SK-N-SH (cell line): ENCODE data around the gene CCL7. TPM values are rescaled to one million over a fixed set of nuclear protein-coding genes. Genes with fewer than 3 reads are reported as not detected.

ENCODE experiments used
- CTCF ChIA-PET: fragments of 300-600, 350-600 bp; formaldehyde crosslinking; extraction: SDS; loops from one replicate; lab custom pipeline; 2021; lab: Yijun Ruan, JAX
- POLR2A ChIA-PET: fragments of 350-600 bp; sonication (Branson Sonifier 250); formaldehyde crosslinking; extraction: SDS; loops from one replicate; lab custom pipeline; 2020; ENCODE audit warnings: antibody characterized with exemption, inconsistent platforms; lab: Yijun Ruan, JAX
- DNase-seq: peaks from one replicate; pipeline ENCODE4 v3.0.0; 2012
- H2AFZ ChIP-seq: fragments of 200-600 bp; sonication (generic); 2 replicates; pipeline ENCODE4 v1.8.1; 2016; ENCODE audit warnings: antibody characterized with exemption, mild to moderate bottlenecking, low read depth
- H3F3A ChIP-seq: fragments of 200-600 bp; sonication (generic); replicated peaks from 2 replicates; pipeline ENCODE3; 2016; ENCODE audit warnings: antibody characterized with exemption, mild to moderate bottlenecking; ENCODE audit not compliant: insufficient read depth
- H3K27ac ChIP-seq, 2 experiments: fragments of 200-500 bp in 1 of 2; fragments of 200-600 bp in 1 of 2; sonication (Bioruptor generic) in 1 of 2; sonication (generic), shearing (Covaris generic) in 1 of 2; 2 replicates each; pipeline versions ENCODE4 v1.5.1 to v1.6.1; 2014 to 2016; ENCODE audit warnings: low read depth in 2 of 2, inconsistent platforms in 1 of 2, low read length in 1 of 2, mild to moderate bottlenecking in 1 of 2, mixed read lengths in 1 of 2
- H3K27me3 ChIP-seq: fragments of 200-600 bp; sonication (generic), shearing (Covaris generic); 2 replicates; pipeline ENCODE4 v1.6.1; 2016; ENCODE audit warnings: mixed run types; ENCODE audit not compliant: insufficient read depth
- H3K36me3 ChIP-seq, 2 experiments: fragments of 200-500 bp in 1 of 2; fragments of 200-600 bp in 1 of 2; sonication (Bioruptor generic) in 1 of 2; sonication (generic) in 1 of 2; replicated peaks in 1 of 2; 2 replicates each; pipeline versions ENCODE3 to v1.5.1; 2014 to 2016; ENCODE audit warnings: low read length in 1 of 2, mild to moderate bottlenecking in 1 of 2; ENCODE audit not compliant: insufficient read depth in 2 of 2, control insufficient read depth in 1 of 2
- H3K4me1 ChIP-seq, 2 experiments: fragments of 200-500 bp in 1 of 2; fragments of 200-600 bp in 1 of 2; sonication (Bioruptor generic) in 1 of 2; sonication (generic), shearing (Covaris generic) in 1 of 2; 2 replicates each; pipeline versions ENCODE4 v1.5.1 to v1.6.1; 2014 to 2016; ENCODE audit warnings: low read depth in 1 of 2, low read length in 1 of 2, mixed run types in 1 of 2; ENCODE audit not compliant: insufficient read depth in 2 of 2, control insufficient read depth in 1 of 2
- H3K4me2 ChIP-seq: fragments of 200-600 bp; sonication (generic), shearing (Covaris generic); 2 replicates; pipeline ENCODE4 v1.6.1; 2017; ENCODE audit warnings: mixed run types
- H3K4me3 ChIP-seq, 2 experiments: fragments of 200-500 bp in 1 of 2; fragments of 200-600 bp in 1 of 2; sonication (Bioruptor generic) in 1 of 2; sonication (generic), shearing (Covaris generic) in 1 of 2; 2 replicates each; pipeline versions ENCODE4 v1.5.1 to v1.8.1; 2014 to 2016; ENCODE audit warnings: low read depth in 2 of 2, inconsistent platforms in 1 of 2, low read length in 1 of 2, mild to moderate bottlenecking in 1 of 2, mixed read lengths in 1 of 2, moderate library complexity in 1 of 2
- H3K79me2 ChIP-seq: fragments of 200-600 bp; sonication (generic); 2 replicates; pipeline ENCODE4 v1.8.1; 2017; ENCODE audit warnings: mild to moderate bottlenecking; ENCODE audit not compliant: insufficient read depth
- H3K9ac ChIP-seq: fragments of 200-600 bp; sonication (generic); 2 replicates; pipeline ENCODE4 v1.6.1; 2017; ENCODE audit warnings: mixed run types
- H3K9me2 ChIP-seq: fragments of 200-600 bp; sonication (generic); 2 replicates; pipeline ENCODE4 v1.6.1; 2017; ENCODE audit warnings: mixed run types
- H3K9me3 ChIP-seq: fragments of 200-600 bp; sonication (generic); 2 replicates; pipeline ENCODE4 v1.6.1; 2017; ENCODE audit warnings: mixed run types, mild to moderate bottlenecking, moderate library complexity
- H4K20me1 ChIP-seq: fragments of 200-600 bp; sonication (generic); 2 replicates; pipeline ENCODE4 v1.6.1; 2017; ENCODE audit warnings: mild to moderate bottlenecking, mixed run types; ENCODE audit not compliant: insufficient read depth
- ELF1 ChIP-seq: IDR thresholded peaks from 2 replicates; pipeline ENCODE4 v1.4.0; 2012
- EP300 ChIP-seq, 2 experiments: IDR thresholded peaks; 2 replicates each; pipeline versions ENCODE4 v1.4.0 to v1.6.1; 2012; ENCODE audit warnings: borderline replicate concordance in 1 of 2, low read depth in 1 of 2, low read length in 1 of 2
- EZH2phosphoT487 ChIP-seq: fragments of 200-600 bp; sonication (generic); IDR thresholded peaks from 2 replicates; pipeline ENCODE4 v1.6.1; 2017; ENCODE audit warnings: low read depth, mixed run types, mild to moderate bottlenecking, antibody characterized with exemption, moderate library complexity, borderline replicate concordance
- FOSL2 ChIP-seq: IDR thresholded peaks from 2 replicates; pipeline ENCODE4 v1.4.0; 2012; ENCODE audit warnings: low read depth, mild to moderate bottlenecking, moderate library complexity, borderline replicate concordance
- FOXM1 ChIP-seq: IDR thresholded peaks from 2 replicates; pipeline ENCODE4 v1.4.0; 2012; ENCODE audit warnings: low read depth, mild to moderate bottlenecking
- JUND ChIP-seq: IDR thresholded peaks from 2 replicates; pipeline ENCODE4 v1.4.0; 2012
- MEF2A ChIP-seq: IDR thresholded peaks from 2 replicates; pipeline ENCODE4 v1.4.0; 2012; ENCODE audit warnings: low read depth, borderline replicate concordance
- MXI1 ChIP-seq: IDR thresholded peaks from 2 replicates; pipeline ENCODE4 v1.6.1; 2012; ENCODE audit warnings: mild to moderate bottlenecking, low read depth, low read length, improper control_type of control experiment
- NFIC ChIP-seq: IDR thresholded peaks from 2 replicates; pipeline ENCODE4 v1.4.0; 2012; ENCODE audit warnings: borderline replicate concordance
- NRF1 ChIP-seq: IDR thresholded peaks from 2 replicates; pipeline ENCODE4 v1.6.1; 2012; ENCODE audit warnings: low read depth, mild to moderate bottlenecking, low read length
- RAD21 ChIP-seq: IDR thresholded peaks from 2 replicates; pipeline ENCODE4 v1.6.1; 2012; ENCODE audit warnings: mild to moderate bottlenecking, low read length
- RCOR1 ChIP-seq: fragments of 150-350 bp; IDR thresholded peaks from 2 replicates; pipeline ENCODE4 v1.6.1; 2017; ENCODE audit warnings: antibody characterized with exemption, low read length
- RFX5 ChIP-seq: IDR thresholded peaks from 2 replicates; pipeline ENCODE4 v1.6.1; 2012; ENCODE audit warnings: mild to moderate bottlenecking, improper control_type of control experiment, low read length
- RXRA ChIP-seq: IDR thresholded peaks from 2 replicates; pipeline ENCODE4 v1.4.0; 2012; ENCODE audit warnings: low read depth, mild to moderate bottlenecking, borderline replicate concordance
- SIN3A ChIP-seq: IDR thresholded peaks from 2 replicates; pipeline ENCODE4 v1.6.1; 2012; ENCODE audit warnings: low read depth, mild to moderate bottlenecking, low read length, moderate library complexity, borderline replicate concordance
- TCF12 ChIP-seq: IDR thresholded peaks from 2 replicates; pipeline ENCODE4 v1.4.0; 2012
- YY1 ChIP-seq: IDR thresholded peaks from 2 replicates; pipeline ENCODE4 v1.4.0; 2012; ENCODE audit warnings: low read depth, mild to moderate bottlenecking
- WGBS: methylation state at CpG from one replicate; pipeline ENCODE4 v1.1.6; 2017; ENCODE audit warnings: low lambda C conversion rate; 5-methylcytosine and 5-hydroxymethylcytosine counted together
- polyA plus RNA-seq, 3 experiments: library from polyadenylated mRNA; depleted of rRNA; stranded (reverse); fragments of >200 nt; gene quantifications; 2 replicates each; pipeline ENCODE4 v1.2.3, GENCODE V29; 2012
- TF ChIP-seq, protein P1 (sequence below): fragments of 200-600 bp; sonication (generic); IDR thresholded peaks from 2 replicates; pipeline ENCODE4 v1.6.1; 2017; ENCODE audit warnings: antibody characterized with exemption, mild to moderate bottlenecking, moderate library complexity
- TF ChIP-seq, protein P2 (sequence below): IDR thresholded peaks from 2 replicates; pipeline ENCODE4 v1.4.0; 2012; ENCODE audit warnings: low read depth
- TF ChIP-seq, protein P3 (sequence below): fragments of 150-350 bp; IDR thresholded peaks from 2 replicates; pipeline ENCODE4 v1.6.1; 2017; ENCODE audit warnings: antibody characterized with exemption, low read length, low read depth, borderline replicate concordance
- TF ChIP-seq, protein P4 (sequence below): IDR thresholded peaks from 2 replicates; pipeline ENCODE4 v1.4.0; 2012; ENCODE audit warnings: low read depth, borderline replicate concordance
- TF ChIP-seq, protein P5 (sequence below): IDR thresholded peaks from 2 replicates; pipeline ENCODE4; 2012
- TF ChIP-seq, protein P6 (sequence below): fragments of 150-350 bp; IDR thresholded peaks from 2 replicates; pipeline ENCODE4 v1.6.1; 2016; ENCODE audit warnings: mild to moderate bottlenecking, low read depth, low read length

The CCL7 gene
- polyA plus RNA-seq, 1 of the 3 experiments (the other 2 are of a cell fraction) = 0.72 TPM

DNA sequence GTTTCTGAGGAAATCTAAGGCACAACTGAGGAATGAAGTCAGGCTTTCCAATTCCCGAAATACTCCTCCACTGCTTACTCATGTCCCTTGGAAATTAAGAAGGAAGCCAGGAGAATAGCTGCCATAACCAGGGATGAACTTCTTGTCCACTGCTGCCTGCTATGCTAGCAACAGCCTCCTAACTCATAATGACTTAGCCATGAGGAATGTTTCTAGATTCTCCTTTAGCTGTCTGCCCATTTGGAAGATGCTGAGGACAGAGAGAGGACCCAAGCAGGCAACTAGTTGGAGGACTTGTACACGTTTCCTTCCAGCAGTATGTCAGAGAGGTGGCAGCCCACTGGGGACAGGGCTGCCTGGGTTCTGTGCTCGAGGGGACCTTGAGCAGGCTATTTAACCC, 15.9 kb upstream of the CCL7 start (continued):
- TF ChIP-seq RFX5 = no peak
- peak; percentile 73 for TF ChIP-seq JUND
- TF ChIP-seq, protein P1, sequence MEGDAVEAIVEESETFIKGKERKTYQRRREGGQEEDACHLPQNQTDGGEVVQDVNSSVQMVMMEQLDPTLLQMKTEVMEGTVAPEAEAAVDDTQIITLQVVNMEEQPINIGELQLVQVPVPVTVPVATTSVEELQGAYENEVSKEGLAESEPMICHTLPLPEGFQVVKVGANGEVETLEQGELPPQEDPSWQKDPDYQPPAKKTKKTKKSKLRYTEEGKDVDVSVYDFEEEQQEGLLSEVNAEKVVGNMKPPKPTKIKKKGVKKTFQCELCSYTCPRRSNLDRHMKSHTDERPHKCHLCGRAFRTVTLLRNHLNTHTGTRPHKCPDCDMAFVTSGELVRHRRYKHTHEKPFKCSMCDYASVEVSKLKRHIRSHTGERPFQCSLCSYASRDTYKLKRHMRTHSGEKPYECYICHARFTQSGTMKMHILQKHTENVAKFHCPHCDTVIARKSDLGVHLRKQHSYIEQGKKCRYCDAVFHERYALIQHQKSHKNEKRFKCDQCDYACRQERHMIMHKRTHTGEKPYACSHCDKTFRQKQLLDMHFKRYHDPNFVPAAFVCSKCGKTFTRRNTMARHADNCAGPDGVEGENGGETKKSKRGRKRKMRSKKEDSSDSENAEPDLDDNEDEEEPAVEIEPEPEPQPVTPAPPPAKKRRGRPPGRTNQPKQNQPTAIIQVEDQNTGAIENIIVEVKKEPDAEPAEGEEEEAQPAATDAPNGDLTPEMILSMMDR = no peak
- TF ChIP-seq FOSL2 = peak; percentile 67; the same call in 1 of the 2 replicates
- TF ChIP-seq, protein P2, sequence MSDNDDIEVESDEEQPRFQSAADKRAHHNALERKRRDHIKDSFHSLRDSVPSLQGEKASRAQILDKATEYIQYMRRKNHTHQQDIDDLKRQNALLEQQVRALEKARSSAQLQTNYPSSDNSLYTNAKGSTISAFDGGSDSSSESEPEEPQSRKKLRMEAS = 0 out of 2 replicates have a peak, but pooled peaks have one; percentile 5
- peak; percentile 13; the same call in 1 of the 2 replicates for TF ChIP-seq NFIC
- no peak for TF ChIP-seq NRF1
- no peak for TF ChIP-seq RCOR1
- TF ChIP-seq ELF1 = peak; percentile 22; the same call in 1 of the 2 replicates
- TF ChIP-seq MEF2A = no peak
- TF ChIP-seq, protein P3, sequence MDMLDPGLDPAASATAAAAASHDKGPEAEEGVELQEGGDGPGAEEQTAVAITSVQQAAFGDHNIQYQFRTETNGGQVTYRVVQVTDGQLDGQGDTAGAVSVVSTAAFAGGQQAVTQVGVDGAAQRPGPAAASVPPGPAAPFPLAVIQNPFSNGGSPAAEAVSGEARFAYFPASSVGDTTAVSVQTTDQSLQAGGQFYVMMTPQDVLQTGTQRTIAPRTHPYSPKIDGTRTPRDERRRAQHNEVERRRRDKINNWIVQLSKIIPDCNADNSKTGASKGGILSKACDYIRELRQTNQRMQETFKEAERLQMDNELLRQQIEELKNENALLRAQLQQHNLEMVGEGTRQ = no peak
- TF ChIP-seq RAD21 = no peak
- TF ChIP-seq SIN3A = no peak
- no peak for TF ChIP-seq FOXM1
- TF ChIP-seq EZH2phosphoT487 = no peak
- TF ChIP-seq, protein P4, sequence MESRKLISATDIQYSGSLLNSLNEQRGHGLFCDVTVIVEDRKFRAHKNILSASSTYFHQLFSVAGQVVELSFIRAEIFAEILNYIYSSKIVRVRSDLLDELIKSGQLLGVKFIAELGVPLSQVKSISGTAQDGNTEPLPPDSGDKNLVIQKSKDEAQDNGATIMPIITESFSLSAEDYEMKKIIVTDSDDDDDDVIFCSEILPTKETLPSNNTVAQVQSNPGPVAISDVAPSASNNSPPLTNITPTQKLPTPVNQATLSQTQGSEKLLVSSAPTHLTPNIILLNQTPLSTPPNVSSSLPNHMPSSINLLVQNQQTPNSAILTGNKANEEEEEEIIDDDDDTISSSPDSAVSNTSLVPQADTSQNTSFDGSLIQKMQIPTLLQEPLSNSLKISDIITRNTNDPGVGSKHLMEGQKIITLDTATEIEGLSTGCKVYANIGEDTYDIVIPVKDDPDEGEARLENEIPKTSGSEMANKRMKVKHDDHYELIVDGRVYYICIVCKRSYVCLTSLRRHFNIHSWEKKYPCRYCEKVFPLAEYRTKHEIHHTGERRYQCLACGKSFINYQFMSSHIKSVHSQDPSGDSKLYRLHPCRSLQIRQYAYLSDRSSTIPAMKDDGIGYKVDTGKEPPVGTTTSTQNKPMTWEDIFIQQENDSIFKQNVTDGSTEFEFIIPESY = no peak

DNA sequence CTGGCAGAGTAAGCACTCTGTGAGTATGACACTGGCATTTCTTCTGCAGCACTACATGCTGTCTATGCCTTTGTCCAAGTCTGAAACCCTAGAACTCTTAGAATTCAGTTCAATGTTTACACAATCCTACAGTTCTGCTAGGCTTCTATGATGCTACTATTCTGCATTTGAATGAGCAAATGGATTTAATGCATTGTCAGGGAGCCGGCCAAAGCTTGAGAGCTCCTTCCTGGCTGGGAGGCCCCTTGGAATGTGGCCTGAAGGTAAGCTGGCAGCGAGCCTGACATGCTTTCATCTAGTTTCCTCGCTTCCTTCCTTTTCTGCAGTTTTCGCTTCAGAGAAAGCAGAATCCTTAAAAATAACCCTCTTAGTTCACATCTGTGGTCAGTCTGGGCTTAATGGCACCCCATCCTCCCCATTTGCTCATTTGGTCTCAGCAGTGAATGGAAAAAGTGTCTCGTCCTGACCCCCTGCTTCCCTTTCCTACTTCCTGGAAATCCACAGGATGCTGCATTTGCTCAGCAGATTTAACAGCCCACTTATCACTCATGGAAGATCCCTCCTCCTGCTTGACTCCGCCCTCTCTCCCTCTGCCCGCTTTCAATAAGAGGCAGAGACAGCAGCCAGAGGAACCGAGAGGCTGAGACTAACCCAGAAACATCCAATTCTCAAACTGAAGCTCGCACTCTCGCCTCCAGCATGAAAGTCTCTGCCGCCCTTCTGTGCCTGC, 15.2 kb upstream of the CCL7 start, which contains the start of gene CCL2:
CCL2 (plus strand) TSS at position 635 of the 730 bp plus-strand sequence; CDS start at position 700, 65 bp downstream.
- POLR2A ChIA-PET = no interaction called here
- TF ChIP-seq TCF12 = peak; percentile 36
- TF ChIP-seq NRF1 = no peak
- TF ChIP-seq, protein P5, sequence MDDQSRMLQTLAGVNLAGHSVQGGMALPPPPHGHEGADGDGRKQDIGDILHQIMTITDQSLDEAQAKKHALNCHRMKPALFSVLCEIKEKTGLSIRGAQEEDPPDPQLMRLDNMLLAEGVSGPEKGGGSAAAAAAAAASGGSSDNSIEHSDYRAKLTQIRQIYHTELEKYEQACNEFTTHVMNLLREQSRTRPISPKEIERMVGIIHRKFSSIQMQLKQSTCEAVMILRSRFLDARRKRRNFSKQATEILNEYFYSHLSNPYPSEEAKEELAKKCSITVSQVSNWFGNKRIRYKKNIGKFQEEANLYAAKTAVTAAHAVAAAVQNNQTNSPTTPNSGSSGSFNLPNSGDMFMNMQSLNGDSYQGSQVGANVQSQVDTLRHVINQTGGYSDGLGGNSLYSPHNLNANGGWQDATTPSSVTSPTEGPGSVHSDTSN = peak; percentile 84
- TF ChIP-seq, protein P6, sequence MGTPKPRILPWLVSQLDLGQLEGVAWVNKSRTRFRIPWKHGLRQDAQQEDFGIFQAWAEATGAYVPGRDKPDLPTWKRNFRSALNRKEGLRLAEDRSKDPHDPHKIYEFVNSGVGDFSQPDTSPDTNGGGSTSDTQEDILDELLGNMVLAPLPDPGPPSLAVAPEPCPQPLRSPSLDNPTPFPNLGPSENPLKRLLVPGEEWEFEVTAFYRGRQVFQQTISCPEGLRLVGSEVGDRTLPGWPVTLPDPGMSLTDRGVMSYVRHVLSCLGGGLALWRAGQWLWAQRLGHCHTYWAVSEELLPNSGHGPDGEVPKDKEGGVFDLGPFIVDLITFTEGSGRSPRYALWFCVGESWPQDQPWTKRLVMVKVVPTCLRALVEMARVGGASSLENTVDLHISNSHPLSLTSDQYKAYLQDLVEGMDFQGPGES = no peak
- TF ChIP-seq, protein P3 = no peak
- no peak for TF ChIP-seq RXRA
- no peak for TF ChIP-seq RCOR1
- no peak for TF ChIP-seq JUND
- peak in 1 of 2 experiments; percentile 71; a peak in 1 of 4 replicates for TF ChIP-seq EP300 (IDR thresholded peaks at IDR 0.05; ENCODE audit: borderline replicate concordance in 1 of 2, low read depth in 1 of 2, low read length in 1 of 2)
- TF ChIP-seq YY1 = no peak
- peak; percentile 88 for TF ChIP-seq NFIC
- no peak for TF ChIP-seq MXI1

More for the DNA sequence above, 15.2 kb upstream of the CCL7 start, which contains the start of gene CCL2:
- CTCF ChIA-PET = no interaction called here
- Histone ChIP-seq H3K27ac (peak within 1 kb of the TSS; percentile 68 to 98), H3K4me2 (peak within 1 kb of the TSS; percentile 89), H2AFZ (peak within 1 kb of the TSS; percentile 49), H3F3A (peaks cover 53% of the 10 kb centered on the region), H3K27me3 (no peaks in the 10 kb centered on the region), H3K36me3 (peaks cover 0 to 6% of the 10 kb centered on the region in 2 experiments), H3K4me1 (peaks cover 38 to 39% of the 10 kb centered on the region in 2 experiments), H3K9me3 (no peaks in the 10 kb centered on the region), H3K9me2 (no peaks in the 10 kb centered on the region), H3K9ac (peak within 1 kb of the TSS; percentile 81), H4K20me1 (no peaks in the 10 kb centered on the region), H3K4me3 (peak within 1 kb of the TSS; percentile 53 to 67), H3K79me2 (peaks cover 8% of the 10 kb centered on the region; the same call in 1 of the 2 replicates)
- peak; percentile 42 for DNase-seq
- WGBS = 8% methylated on average over 11 of the region's 11 CpGs
